ENCODE measurements around the gene TXNDC12.

DNA sequence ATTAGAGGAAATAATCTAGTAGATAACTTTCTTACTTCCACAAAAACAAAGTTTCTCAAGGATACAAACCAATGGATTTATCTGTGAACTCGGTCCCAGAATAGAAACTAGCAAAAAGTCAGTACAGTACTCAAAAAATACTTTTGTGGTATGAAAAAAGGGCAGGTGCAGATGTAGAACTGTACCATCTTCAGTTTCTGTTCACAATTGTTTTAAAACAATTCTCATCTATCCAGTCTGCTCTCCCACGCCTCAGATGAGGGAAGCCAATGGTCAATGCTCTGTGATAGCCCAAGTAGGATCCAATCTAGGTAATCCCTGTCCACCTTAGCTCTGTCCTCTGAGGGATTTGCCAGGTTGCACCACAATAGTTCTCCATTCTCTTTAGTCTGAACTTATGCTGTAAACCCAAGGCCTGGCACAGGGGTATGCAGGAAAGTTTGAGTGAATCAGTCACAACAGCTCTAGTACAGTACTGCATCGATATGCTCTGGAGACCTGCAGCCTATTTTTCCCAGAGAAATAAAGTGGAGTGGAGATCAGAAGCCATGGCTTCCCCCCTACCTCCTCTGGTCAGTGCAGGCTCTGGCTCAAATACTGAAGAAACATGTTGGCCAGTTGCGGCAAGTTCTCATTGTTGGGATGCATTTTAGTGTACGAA, 22.7 kb downstream of the TXNDC12 start:
- TF ChIP-seq, protein P1, sequence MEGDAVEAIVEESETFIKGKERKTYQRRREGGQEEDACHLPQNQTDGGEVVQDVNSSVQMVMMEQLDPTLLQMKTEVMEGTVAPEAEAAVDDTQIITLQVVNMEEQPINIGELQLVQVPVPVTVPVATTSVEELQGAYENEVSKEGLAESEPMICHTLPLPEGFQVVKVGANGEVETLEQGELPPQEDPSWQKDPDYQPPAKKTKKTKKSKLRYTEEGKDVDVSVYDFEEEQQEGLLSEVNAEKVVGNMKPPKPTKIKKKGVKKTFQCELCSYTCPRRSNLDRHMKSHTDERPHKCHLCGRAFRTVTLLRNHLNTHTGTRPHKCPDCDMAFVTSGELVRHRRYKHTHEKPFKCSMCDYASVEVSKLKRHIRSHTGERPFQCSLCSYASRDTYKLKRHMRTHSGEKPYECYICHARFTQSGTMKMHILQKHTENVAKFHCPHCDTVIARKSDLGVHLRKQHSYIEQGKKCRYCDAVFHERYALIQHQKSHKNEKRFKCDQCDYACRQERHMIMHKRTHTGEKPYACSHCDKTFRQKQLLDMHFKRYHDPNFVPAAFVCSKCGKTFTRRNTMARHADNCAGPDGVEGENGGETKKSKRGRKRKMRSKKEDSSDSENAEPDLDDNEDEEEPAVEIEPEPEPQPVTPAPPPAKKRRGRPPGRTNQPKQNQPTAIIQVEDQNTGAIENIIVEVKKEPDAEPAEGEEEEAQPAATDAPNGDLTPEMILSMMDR (IDR thresholded peaks at IDR 0.05) = no peak
- TF ChIP-seq MXD4 (CRISPR knock-in tag; IDR thresholded peaks at IDR 0.05; ENCODE audit: borderline replicate concordance) = no peak
- TF ChIP-seq, protein P2, sequence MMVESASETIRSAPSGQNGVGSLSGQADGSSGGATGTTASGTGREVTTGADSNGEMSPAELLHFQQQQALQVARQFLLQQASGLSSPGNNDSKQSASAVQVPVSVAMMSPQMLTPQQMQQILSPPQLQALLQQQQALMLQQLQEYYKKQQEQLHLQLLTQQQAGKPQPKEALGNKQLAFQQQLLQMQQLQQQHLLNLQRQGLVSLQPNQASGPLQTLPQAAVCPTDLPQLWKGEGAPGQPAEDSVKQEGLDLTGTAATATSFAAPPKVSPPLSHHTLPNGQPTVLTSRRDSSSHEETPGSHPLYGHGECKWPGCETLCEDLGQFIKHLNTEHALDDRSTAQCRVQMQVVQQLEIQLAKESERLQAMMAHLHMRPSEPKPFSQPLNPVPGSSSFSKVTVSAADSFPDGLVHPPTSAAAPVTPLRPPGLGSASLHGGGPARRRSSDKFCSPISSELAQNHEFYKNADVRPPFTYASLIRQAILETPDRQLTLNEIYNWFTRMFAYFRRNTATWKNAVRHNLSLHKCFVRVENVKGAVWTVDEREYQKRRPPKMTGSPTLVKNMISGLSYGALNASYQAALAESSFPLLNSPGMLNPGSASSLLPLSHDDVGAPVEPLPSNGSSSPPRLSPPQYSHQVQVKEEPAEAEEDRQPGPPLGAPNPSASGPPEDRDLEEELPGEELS (CRISPR knock-in tag; IDR thresholded peaks at IDR 0.05) = no peak

All from WTC11 (cell line).